HG02840 (cell line): ENCODE results near the gene TFEC.
"Not testable (repeated sequence)": the region's sequence is repeated elsewhere in the genome, so short reads cannot be mapped to it uniquely, and the experiment has no call there.

Experiments
- ATAC-seq: cut with Tn5 transposase; IDR thresholded peaks from one replicate; pipeline ENCODE4 v1.9.1; 2021; ENCODE audit warnings: mild to moderate bottlenecking, moderate library complexity, moderate number of reproducible peaks; ENCODE audit not compliant: unreplicated experiment, low FRiP score

Gene TFEC, protein sequence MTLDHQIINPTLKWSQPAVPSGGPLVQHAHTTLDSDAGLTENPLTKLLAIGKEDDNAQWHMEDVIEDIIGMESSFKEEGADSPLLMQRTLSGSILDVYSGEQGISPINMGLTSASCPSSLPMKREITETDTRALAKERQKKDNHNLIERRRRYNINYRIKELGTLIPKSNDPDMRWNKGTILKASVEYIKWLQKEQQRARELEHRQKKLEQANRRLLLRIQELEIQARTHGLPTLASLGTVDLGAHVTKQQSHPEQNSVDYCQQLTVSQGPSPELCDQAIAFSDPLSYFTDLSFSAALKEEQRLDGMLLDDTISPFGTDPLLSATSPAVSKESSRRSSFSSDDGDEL

GRCh38 chr7:116030651-116031276, at the start of gene TFEC:
Gene TFEC (minus strand): TSS chr7:116030763. CDS start chr7:115984441, 46,322 bp downstream.
- ATAC-seq: no peak

- ATAC-seq: no peak
Measured at GRCh38 chr7:116075351-116076145, 45.0 kb upstream of the TFEC start.

DNA sequence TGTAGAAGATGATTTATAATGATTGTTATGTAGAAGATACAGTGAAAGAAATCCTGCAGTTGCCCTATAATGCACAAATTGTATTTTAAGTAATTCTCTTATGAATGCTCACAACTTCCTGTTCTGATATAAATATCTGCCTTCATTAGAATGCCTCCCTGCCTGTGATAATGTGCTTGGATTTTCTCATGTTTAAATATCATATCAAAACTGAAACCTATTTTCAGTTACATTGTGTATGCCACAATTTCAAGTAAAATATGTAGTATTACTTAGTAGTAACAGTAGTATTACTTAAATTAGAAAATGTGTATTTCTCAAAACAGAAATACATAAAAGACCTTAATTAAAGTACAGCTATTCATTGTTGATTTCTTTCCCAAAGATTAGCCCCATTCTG, 41.1 kb upstream of the TFEC start:
- no peak for ATAC-seq

DNA sequence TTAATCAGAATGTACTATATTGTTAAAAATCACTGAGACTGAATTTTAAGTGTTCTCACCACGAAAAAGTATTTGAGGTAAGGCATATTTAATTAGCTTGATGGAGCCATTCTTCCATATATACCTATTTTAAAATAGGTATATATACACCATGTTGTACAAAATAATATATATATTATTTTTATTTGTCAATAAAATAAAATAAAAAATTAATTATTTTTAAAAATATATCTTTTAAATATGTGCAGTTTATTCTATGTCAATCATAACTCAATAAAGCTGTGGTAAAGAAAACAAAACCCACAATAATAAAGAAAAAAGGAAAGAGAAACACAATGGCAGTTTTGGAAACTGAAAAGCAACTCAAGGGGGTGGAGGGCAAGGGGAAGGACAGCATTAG, 33.6 kb upstream of the TFEC start:
- ATAC-seq: no peak

DNA sequence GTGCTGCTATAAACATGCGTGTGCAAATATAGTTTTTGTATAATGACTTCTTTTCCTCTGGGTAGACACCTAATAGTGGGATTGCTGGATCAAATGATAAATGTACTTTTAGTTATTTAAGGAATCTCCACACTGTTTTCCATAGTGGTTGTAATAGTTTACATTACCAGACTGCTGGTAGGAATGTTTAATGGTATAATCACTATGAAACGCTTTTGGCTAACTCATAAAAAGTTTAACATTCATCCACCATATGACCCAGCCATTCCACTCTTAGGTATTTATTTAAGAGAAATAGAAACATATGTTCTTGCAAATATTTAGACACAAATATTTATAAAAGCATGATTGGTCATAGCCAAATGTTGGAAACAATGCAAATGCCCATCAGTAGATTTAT, 32.1 kb upstream of the TFEC start:
- no peak for ATAC-seq

DNA sequence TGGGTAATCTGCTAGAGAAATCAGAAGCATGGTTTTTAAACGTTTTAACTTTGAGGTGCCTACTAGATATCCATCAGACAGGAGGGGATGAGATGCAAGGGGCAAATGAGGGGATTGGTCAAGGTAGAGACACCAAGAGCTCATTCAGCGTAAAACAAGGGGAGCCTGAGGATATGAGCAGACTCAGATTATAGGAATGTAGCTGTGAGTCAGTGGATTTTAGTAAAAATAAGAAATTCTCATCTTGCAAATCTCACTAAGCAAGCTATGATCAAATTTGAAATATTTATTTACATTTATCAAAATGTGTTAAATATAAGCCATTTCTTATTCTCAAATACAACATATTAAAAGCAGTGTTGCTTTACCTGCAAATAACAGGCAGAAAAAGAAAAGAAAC, 21.4 kb upstream of the TFEC start:
- ATAC-seq: no peak

- ATAC-seq: not testable (repeated sequence)
Measured at GRCh38 chr7:116047261-116047660, 16.7 kb upstream of the TFEC start.

DNA sequence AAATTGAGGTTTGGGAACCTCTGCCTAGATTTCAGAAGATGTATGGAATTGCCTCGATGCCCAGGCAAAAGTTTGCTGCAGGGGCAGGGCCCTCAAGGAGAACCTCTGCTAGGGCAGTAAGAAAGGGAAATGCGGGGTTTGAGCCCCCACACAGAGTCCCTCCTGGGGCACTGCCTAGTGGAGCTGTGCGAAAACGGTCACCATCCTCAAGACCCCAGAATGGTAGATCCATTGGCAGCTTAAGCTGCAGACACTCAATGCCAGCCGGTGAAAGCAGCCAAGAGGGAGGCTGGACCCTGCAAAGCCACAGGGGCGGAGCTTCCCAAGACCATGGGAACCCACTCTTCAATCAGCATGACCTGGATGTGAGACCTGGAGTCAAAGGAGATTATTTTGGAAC, 15.0 kb upstream of the TFEC start:
- no peak for ATAC-seq

GRCh38 chr7:116041615-116042014, 11.1 kb upstream of the TFEC start:
- ATAC-seq: peak; percentile 79

GRCh38 chr7:116037401-116037800, 6.8 kb upstream of the TFEC start:
- no peak for ATAC-seq

- no peak for ATAC-seq
Measured at GRCh38 chr7:116034411-116034810, 3.8 kb upstream of the TFEC start.

DNA sequence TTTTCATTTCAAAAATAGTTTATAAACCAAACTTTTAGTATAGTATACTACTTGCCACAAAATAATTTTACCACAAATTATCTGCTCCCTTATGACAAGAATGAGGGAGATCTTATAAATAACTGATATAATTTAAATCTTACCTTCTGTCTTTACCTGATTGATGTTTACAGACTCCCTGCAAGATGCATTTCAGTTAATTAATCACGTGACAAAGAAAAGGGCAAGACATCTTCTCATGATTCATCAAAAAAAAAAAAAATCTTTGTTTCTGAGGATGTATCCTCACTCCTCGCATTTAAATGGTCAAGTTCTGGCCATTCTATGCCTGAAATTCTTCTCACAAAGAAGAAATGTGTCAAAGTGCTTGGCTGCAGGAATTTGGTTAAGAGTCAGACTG, 2.3 kb upstream of the TFEC start:
- no peak for ATAC-seq

DNA sequence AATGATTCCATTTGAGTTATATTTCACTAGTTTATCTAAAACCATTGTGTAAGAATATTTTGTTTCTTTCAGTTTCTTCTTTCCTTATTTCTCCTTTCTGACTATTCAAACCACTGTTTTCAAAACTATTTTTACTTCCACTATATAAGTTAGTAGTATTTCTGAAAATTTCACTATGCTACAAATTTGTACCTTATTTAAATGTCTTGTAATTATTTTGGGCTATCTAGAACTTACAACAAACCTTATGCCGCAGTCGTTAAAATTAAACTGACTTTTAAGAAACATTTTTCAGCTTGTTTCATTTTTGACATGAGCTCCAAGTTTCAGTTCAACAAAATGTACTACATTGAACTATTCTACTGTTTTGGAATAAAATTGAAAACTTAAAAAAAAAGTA, 1.8 kb downstream of the TFEC start:
- peak; percentile 57 for ATAC-seq

DNA sequence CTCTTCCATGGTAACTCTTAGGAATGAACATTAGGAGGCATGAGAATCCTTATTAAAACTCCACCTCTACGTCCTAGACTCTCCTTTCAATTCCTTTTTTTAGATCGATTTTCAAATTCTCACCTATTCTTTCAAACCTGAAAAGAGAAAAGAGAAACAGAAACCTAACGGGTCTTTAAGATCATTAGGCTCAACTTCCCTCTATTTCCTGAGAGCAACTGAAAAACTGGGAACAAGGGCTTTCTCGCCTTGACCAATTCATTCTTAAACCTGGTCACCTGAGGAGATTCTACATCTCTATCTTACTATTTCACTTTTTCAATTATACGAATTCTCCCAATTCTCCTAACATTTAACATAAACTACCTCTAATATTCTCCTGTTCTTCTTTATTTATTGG, 2.8 kb downstream of the TFEC start:
- no peak for ATAC-seq

GRCh38 chr7:116024826-116025809, 5.4 kb downstream of the TFEC start:
- ATAC-seq: no peak

- no peak for ATAC-seq
Measured at GRCh38 chr7:116021237-116021636, 9.3 kb downstream of the TFEC start.

GRCh38 chr7:116018731-116019130, 11.8 kb downstream of the TFEC start:
- ATAC-seq: no peak

DNA sequence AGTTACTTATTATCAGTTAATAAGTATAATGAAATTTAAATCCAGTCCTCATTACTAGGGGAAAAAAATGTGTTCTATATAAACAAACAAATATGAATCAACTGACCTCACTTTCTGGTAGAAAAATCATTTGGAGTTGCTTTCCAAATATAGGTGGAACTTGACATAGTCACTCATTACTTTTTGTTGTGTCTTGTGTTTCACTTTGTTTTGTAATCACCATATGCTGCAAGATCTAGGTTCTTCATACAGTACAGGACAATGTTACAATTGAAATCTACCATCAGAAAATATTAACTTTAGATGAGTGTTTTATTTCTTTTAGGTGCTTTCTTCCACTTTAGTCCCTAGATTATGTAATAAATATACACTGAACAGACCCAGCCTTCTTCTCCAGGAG, 16.9 kb downstream of the TFEC start:
- no peak for ATAC-seq

DNA sequence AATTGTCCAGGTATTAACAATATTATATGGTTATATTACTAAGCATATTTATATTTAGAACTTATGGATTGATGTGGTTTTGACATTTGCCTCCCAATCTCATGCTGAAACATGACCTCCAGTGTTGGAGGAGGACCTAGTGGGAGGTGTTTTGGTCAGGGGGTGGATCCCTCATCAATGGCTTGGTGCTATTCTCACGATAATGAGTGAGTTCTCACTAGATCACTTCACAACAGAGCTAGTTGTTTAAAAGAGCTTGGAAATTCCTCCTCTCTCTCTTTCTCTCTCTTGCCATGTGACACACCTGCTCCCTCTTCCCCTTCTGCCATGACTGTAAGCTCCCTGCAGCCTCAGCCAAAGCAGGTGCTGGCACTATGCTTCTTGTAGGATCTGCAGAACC, 19.0 kb downstream of the TFEC start:
- no peak for ATAC-seq

GRCh38 chr7:116004762-116005161, 25.8 kb downstream of the TFEC start:
- not testable (repeated sequence) for ATAC-seq
